ENCODE data around the gene STPG2.
"Not testable (repeated sequence)": the region's sequence is repeated elsewhere in the genome, so short reads cannot be mapped to it uniquely, and the experiment has no call there.

The STPG2 gene

GRCh38 chr4:97627750-97628149 lies 515.5 kb downstream of the STPG2 start:
- DNase-seq, result no peak

- DNase-seq, result no peak
Measured at GRCh38 chr4:97624204-97624603, 519.1 kb downstream of the STPG2 start.

GRCh38 chr4:97605932-97606331 lies 537.3 kb downstream of the STPG2 start:
- DNase-seq, result no peak

- no peak for DNase-seq
Measured at GRCh38 chr4:97593248-97593647, 550.0 kb downstream of the STPG2 start.

- no peak for DNase-seq
Measured at GRCh38 chr4:97590266-97590665, 553.0 kb downstream of the STPG2 start.

- DNase-seq, result no peak
Measured at GRCh38 chr4:97589481-97590196, 553.6 kb downstream of the STPG2 start.

- DNase-seq, result no peak
Measured at GRCh38 chr4:97587912-97588311, 555.4 kb downstream of the STPG2 start.

GRCh38 chr4:97585274-97585673 lies 558.0 kb downstream of the STPG2 start:
- DNase-seq, result no peak

GRCh38 chr4:97582890-97583289 lies 560.4 kb downstream of the STPG2 start:
- DNase-seq, result no peak

GRCh38 chr4:97577004-97577403 lies 566.3 kb downstream of the STPG2 start:
- DNase-seq, result no peak

GRCh38 chr4:97560009-97560408 lies 583.3 kb downstream of the STPG2 start:
- DNase-seq, result no peak

GRCh38 chr4:97558204-97558778 lies 585.0 kb downstream of the STPG2 start:
- no peak for DNase-seq

GRCh38 chr4:97550637-97551036 lies 592.6 kb downstream of the STPG2 start:
- not testable (repeated sequence) for DNase-seq

- DNase-seq, result no peak
Measured at GRCh38 chr4:97548943-97549583, 594.2 kb downstream of the STPG2 start.

- DNase-seq, result no peak
Measured at GRCh38 chr4:97548186-97548585, 595.1 kb downstream of the STPG2 start.

GRCh38 chr4:97531351-97531750 lies 611.9 kb downstream of the STPG2 start:
- no peak for DNase-seq

- DNase-seq, result no peak
Measured at GRCh38 chr4:97530676-97531075, 612.6 kb downstream of the STPG2 start.

GRCh38 chr4:97525236-97525635 lies 618.0 kb downstream of the STPG2 start:
- no peak for DNase-seq

- no peak for DNase-seq
Measured at GRCh38 chr4:97517939-97518338, 625.3 kb downstream of the STPG2 start.

- no peak for DNase-seq
Measured at GRCh38 chr4:97513917-97514316, 629.4 kb downstream of the STPG2 start.
